ENCODE measurements around the gene NLE1. TPM values are rescaled to one million over a fixed set of nuclear protein-coding genes. Genes with fewer than 3 reads are reported as not detected.
"Not testable (repeated sequence)": the region's sequence is repeated elsewhere in the genome, so short reads cannot be mapped to it uniquely, and the experiment has no call there.

The NLE1 gene
- total RNA-seq, 2 experiments from 2014 or later, result 29.9 to 31.4 TPM

DNA sequence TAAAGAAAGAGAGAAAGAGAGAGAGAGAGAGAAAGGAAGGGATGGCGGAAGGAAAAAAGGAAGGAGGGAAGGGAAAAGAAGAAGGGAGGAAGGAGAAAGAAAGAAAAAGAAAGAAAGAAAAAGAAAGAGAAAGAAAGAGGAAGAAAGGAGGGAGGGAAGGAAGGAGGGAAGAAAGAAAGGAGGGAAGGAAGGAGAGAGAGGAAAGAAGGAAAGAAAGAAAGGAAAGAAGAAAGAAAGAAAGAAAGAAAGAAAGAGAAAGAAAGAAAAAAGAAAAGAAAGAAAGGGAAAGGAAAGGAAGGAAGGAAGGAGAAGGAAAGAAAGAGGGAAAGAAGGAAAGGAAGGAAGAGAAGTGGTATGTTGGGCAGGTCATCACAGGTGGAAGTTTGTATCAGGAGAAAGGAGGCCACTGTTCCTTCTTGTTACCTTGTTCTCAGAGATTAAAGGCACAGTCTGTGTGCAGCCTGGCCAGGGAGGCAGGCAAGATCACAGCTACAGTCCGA is 32.8 kb upstream of the NLE1 start:
- H3K9me3 Mint-ChIP-seq, result peaks cover 3% of the 10 kb centered on the region
- DNase-seq, result no peak
- intact Hi-C loops (cut with micrococcal nuclease), result loop anchor here (5.0 kb wide), 1 partner anchor 137 kb away; no protein-coding TSS in a partner anchor
- H3K4me1 Mint-ChIP-seq (ENCODE audit: low read depth), result peaks cover 45% of the 10 kb centered on the region
- peaks cover 2% of the 10 kb centered on the region for H3K36me3 Mint-ChIP-seq
- POLR2A ChIA-PET, result no interaction called here
- no peak overlapping the region for H3K4me3 Mint-ChIP-seq
- no peak overlapping the region for H3K27ac Mint-ChIP-seq
- no peaks in the 10 kb centered on the region for H3K27me3 Mint-ChIP-seq
- CTCF ChIA-PET, result interaction anchor here (0.6 to 0.7 kb wide), 2 partner anchors 9 to 55 kb away, joined by 3 read pairs; no protein-coding TSS in a partner anchor

GRCh38 chr17:35172321-35172720 is 30.2 kb upstream of the NLE1 start:
- peak; percentile 8 for DNase-seq
- H3K4me1 Mint-ChIP-seq (ENCODE audit: low read depth), result peaks cover 39% of the 10 kb centered on the region
- H3K36me3 Mint-ChIP-seq, H3K4me3 Mint-ChIP-seq, CTCF ChIA-PET, H3K27ac Mint-ChIP-seq, POLR2A ChIA-PET, H3K27me3 Mint-ChIP-seq, H3K9me3 Mint-ChIP-seq: not testable (repeated sequence)
- intact Hi-C loops (cut with micrococcal nuclease), result loop anchor here (5.0 kb wide), 1 partner anchor 140 kb away; no protein-coding TSS in a partner anchor

DNA sequence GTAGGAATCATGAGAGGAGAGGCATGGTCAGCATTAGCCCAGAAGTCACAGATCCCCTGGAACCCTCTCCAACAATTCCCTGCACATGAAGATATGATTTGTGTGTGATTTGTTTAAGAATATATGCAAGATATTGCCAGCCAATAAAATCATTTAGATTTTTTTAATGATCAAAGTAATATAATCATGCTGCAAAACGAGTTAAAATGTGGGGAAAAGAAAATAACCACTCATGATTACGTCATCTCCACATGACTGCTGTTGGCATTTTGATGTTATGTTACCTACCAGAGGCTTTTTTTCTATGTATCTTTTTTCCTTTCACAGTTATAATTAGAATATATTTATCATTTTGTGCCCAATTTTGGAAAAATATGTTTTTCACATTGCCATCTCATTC is 29.7 kb upstream of the NLE1 start:
- Mint-ChIP-seq H3K4me1 (ENCODE audit: low read depth) (peaks cover 34% of the 10 kb centered on the region), H3K27me3 (no peaks in the 10 kb centered on the region), H3K9me3 (no peaks in the 10 kb centered on the region), H3K4me3 (no peak overlapping the region), H3K27ac (no peak overlapping the region), H3K36me3 (no peaks in the 10 kb centered on the region)
- no peak for DNase-seq
- intact Hi-C loops (cut with micrococcal nuclease), result loop anchor here (1.0 to 5.0 kb wide), 3 partner anchors 70 to 361 kb away; no protein-coding TSS in a partner anchor
- CTCF ChIA-PET, result interaction anchor here (1.0 to 1.5 kb wide), 2 partner anchors 71 to 368 kb away, joined by 3 to 4 read pairs; partner anchors contain the start of gene SLFN5
- POLR2A ChIA-PET, result interaction anchor here (0.7 kb wide), 1 partner anchor 365 kb away, joined by 3 read pairs; no protein-coding TSS in a partner anchor

DNA sequence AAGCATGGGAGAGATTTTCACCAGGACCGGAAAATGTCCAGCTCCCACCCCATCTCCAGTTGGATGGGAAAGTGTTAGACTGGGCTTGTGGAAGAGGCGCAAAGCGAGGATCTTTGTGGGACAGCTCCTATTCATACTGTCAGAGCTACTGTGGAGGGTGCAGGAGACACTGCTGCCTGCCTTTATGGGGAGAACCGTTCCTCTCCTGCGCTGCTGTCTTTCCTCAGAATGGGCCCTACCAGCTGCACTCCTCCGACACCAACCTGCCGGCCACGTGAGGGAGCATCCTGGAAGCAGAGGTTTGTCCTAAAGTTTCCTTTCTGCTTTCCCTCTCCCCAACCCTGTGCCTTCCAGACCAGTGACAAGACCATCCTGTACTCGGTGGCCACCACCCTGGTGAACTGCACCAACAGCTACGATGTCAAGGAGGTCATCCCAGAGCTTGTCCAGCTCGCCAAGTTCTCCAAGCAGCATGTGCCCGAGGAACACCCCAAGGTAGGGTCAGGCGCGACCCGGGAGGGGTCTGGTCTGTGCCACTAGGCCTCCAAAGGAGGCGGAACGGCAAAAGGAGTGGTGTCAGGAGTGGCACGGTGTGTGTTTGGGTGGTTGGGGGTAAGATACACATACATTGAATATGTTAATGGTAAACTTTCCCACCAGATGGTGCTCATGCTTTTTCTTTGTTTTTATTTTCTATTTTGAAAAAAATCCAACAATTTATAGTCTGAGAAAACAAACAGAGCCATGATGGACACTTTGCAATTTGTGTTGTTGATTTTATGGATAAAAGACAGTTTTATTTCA is 29.1 kb upstream of the NLE1 start:
- POLR2A ChIA-PET, result interaction anchor here (0.5 to 1.1 kb wide), 3 partner anchors 68 to 418 kb away, joined by 3 to 4 read pairs (median 3); no protein-coding TSS in a partner anchor
- no peaks in the 10 kb centered on the region for H3K36me3 Mint-ChIP-seq
- peak; percentile 10 for DNase-seq
- CTCF ChIA-PET, result interaction anchor here (0.6 to 1.5 kb wide), 11 partner anchors 10 to 576 kb away, joined by 3 to 6 read pairs (median 3); partner anchors contain the start of gene SLFN5
- H3K4me1 Mint-ChIP-seq (ENCODE audit: low read depth), result peaks cover 33% of the 10 kb centered on the region
- H3K9me3 Mint-ChIP-seq, result no peaks in the 10 kb centered on the region
- H3K27ac Mint-ChIP-seq, result peak overlapping the region; percentile 38
- H3K4me3 Mint-ChIP-seq, result no peak overlapping the region
- intact Hi-C loops (cut with micrococcal nuclease), result loop anchor here (1.0 to 5.0 kb wide), 3 partner anchors 71 to 362 kb away; no protein-coding TSS in a partner anchor
- no peaks in the 10 kb centered on the region for H3K27me3 Mint-ChIP-seq

DNA sequence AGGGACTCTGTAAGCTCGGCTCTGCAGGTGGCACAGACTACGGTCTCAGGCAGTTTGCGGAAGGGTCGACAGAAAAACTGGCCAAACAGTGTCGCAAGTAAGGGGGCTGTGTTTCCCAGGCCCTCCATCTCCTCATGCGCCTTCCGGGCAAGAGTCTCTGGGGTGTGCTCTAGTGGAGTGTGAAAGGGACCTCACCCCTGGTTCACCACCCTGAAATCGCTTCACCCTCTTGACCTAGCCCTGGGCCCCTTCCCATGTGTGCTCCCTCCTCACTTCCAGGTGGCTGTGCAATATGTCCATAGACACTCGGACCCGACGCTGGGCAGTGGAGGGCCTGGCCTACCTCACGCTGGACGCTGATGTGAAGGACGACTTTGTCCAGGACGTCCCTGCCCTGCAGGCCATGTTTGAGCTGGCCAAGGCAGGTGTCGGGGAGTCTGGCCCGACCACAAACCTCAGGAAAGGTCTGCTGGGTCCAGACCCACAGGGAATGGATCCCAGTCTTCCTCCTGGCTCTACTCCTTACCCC is 27.8 kb upstream of the NLE1 start:
- Mint-ChIP-seq H3K27ac (no peak overlapping the region), H3K4me1 (ENCODE audit: low read depth) (peaks cover 30% of the 10 kb centered on the region), H3K27me3 (no peaks in the 10 kb centered on the region), H3K9me3 (no peaks in the 10 kb centered on the region), H3K4me3 (no peak overlapping the region), H3K36me3 (no peaks in the 10 kb centered on the region)
- CTCF ChIA-PET, result interaction anchor here (1.2 to 1.3 kb wide), 2 partner anchors 9 to 143 kb away, joined by 3 to 4 read pairs; no protein-coding TSS in a partner anchor
- peak; percentile 4 for DNase-seq
- intact Hi-C loops (cut with micrococcal nuclease), result loop anchor here (5.0 kb wide), 1 partner anchor 142 kb away; no protein-coding TSS in a partner anchor
- POLR2A ChIA-PET, result interaction anchor here (1.1 kb wide), 1 partner anchor 69 kb away, joined by 4 read pairs; no protein-coding TSS in a partner anchor

- POLR2A ChIA-PET, result no interaction called here
- Mint-ChIP-seq H3K36me3 (no peaks in the 10 kb centered on the region), H3K27ac (no peak overlapping the region), H3K27me3 (no peaks in the 10 kb centered on the region), H3K4me1 (ENCODE audit: low read depth) (peaks cover 33% of the 10 kb centered on the region), H3K4me3 (no peak overlapping the region), H3K9me3 (no peaks in the 10 kb centered on the region)
- intact Hi-C loops (cut with micrococcal nuclease), result no loop called here
- DNase-seq, result no peak
- CTCF ChIA-PET, result interaction anchor here (2.1 kb wide), 1 partner anchor 24 kb away, joined by 6 read pairs; no protein-coding TSS in a partner anchor
Observed at GRCh38 chr17:35167666-35168065, 25.6 kb upstream of the NLE1 start.

DNA sequence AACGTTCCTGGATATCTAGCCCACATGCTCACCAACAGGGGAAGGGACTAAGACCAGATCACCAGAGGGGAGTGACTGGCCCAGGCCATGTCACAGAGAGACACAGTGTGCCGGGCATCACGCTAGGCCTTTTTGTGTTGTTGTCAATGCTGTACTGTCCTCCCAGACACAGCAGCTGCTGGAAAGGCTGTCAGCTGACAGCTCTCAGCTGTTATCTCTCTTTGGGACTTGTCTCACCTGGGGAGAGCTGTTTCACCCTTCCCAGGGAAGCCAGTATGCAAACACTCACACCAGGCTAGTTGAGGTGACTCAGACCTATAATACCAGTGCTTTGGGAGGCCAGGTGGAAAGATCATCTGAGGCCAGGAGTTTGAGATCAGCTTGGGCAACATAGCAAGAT is 24.9 kb upstream of the NLE1 start:
- CTCF ChIA-PET, result interaction anchor here (0.8 kb wide), 1 partner anchor 446 kb away, joined by 3 read pairs; no protein-coding TSS in a partner anchor
- no peak for DNase-seq
- Mint-ChIP-seq H3K36me3 (no peaks in the 10 kb centered on the region), H3K9me3 (no peaks in the 10 kb centered on the region), H3K4me1 (ENCODE audit: low read depth) (peaks cover 34% of the 10 kb centered on the region), H3K27me3 (no peaks in the 10 kb centered on the region), H3K4me3 (no peak overlapping the region), H3K27ac (no peak overlapping the region)
- POLR2A ChIA-PET, result no interaction called here
- intact Hi-C loops (cut with micrococcal nuclease), result no loop called here

- no peak overlapping the region for H3K4me3 Mint-ChIP-seq
- no peak for DNase-seq
- intact Hi-C loops (cut with micrococcal nuclease), result no loop called here
- peaks cover 35% of the 10 kb centered on the region for H3K4me1 Mint-ChIP-seq (ENCODE audit: low read depth)
- no peak overlapping the region for H3K27ac Mint-ChIP-seq
- CTCF ChIA-PET, result interaction anchor here (0.8 kb wide), 1 partner anchor 447 kb away, joined by 3 read pairs; no protein-coding TSS in a partner anchor
- POLR2A ChIA-PET, result no interaction called here
- no peaks in the 10 kb centered on the region for H3K9me3 Mint-ChIP-seq
- H3K27me3 Mint-ChIP-seq, result no peaks in the 10 kb centered on the region
- no peaks in the 10 kb centered on the region for H3K36me3 Mint-ChIP-seq
Observed at GRCh38 chr17:35166526-35166925, 24.4 kb upstream of the NLE1 start.

- no peak for DNase-seq
- peaks cover 53% of the 10 kb centered on the region for H3K4me1 Mint-ChIP-seq (ENCODE audit: low read depth)
- H3K27ac Mint-ChIP-seq, result no peak overlapping the region
- H3K36me3 Mint-ChIP-seq, result no peaks in the 10 kb centered on the region
- intact Hi-C loops (cut with micrococcal nuclease), result loop anchor here (5.0 kb wide), 1 partner anchor 373 kb away; the partner anchor contains the start of gene SLFN12L
- no peaks in the 10 kb centered on the region for H3K27me3 Mint-ChIP-seq
- ChIA-PET CTCF (interaction anchor here (1.2 to 1.5 kb wide), 3 partner anchors 11 to 744 kb away, joined by 3 read pairs; no protein-coding TSS in a partner anchor), POLR2A (no interaction called here)
- H3K9me3 Mint-ChIP-seq, result no peaks in the 10 kb centered on the region
- H3K4me3 Mint-ChIP-seq, result no peak overlapping the region
Observed at GRCh38 chr17:35164716-35165115, 22.6 kb upstream of the NLE1 start.

DNA sequence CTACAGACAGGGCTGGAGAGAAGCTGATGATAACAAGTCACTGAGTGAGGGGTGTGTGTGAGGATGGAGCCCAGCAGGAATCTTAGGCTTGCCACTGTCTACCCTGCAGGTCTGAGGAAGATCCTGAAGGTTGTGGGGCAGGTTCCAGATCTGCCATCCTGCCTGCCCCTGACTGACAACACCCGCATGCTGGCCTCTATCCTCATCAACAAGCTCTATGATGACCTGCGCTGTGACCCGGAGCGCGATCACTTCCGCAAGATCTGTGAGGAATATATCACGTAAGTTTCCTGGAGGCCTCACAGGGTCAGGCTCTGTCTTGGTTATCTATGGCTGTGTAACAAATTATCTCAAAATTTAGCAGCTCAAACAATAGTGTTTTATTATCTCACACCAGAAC is 21.8 kb upstream of the NLE1 start:
- H3K4me3 Mint-ChIP-seq, result no peak overlapping the region
- no peak overlapping the region for H3K27ac Mint-ChIP-seq
- ChIA-PET POLR2A (no interaction called here), CTCF (interaction anchor here (1.2 kb wide), 1 partner anchor 75 kb away, joined by 3 read pairs; no protein-coding TSS in a partner anchor)
- H3K9me3 Mint-ChIP-seq, result no peaks in the 10 kb centered on the region
- DNase-seq, result no peak
- no peaks in the 10 kb centered on the region for H3K27me3 Mint-ChIP-seq
- peaks cover 59% of the 10 kb centered on the region for H3K4me1 Mint-ChIP-seq (ENCODE audit: low read depth)
- intact Hi-C loops (cut with micrococcal nuclease), result loop anchor here (5.0 kb wide), 1 partner anchor 373 kb away; the partner anchor contains the start of gene SLFN12L
- no peaks in the 10 kb centered on the region for H3K36me3 Mint-ChIP-seq

- POLR2A ChIA-PET, result no interaction called here
- CTCF ChIA-PET, result no interaction called here
- Mint-ChIP-seq H3K4me1 (ENCODE audit: low read depth) (peaks cover 55% of the 10 kb centered on the region), H3K36me3 (no peaks in the 10 kb centered on the region), H3K4me3 (no peak overlapping the region), H3K9me3 (no peaks in the 10 kb centered on the region), H3K27me3 (no peaks in the 10 kb centered on the region), H3K27ac (no peak overlapping the region)
- intact Hi-C loops (cut with micrococcal nuclease), result loop anchor here (5.0 kb wide), 1 partner anchor 375 kb away; the partner anchor contains the start of gene SLFN12L
- DNase-seq, result no peak
Observed at GRCh38 chr17:35162755-35163154, 20.7 kb upstream of the NLE1 start.

Measured in activated CD4-positive, alpha-beta memory T cell treated with anti-CD3 and anti-CD28 coated beads for 36 hours (primary cell).